AG09309 (cell line): ENCODE measurements around the gene PIGL.

Experiments
- DNase-seq: peaks from one replicate; pipeline ENCODE4 v3.0.0-alpha.2; 2010; ENCODE audit warnings: low read depth
- H3K4me3 ChIP-seq: 2 replicates; pipeline ENCODE4 v1.5.1; 2011; ENCODE audit warnings: mild to moderate bottlenecking, low read depth, low read length, moderate library complexity; ENCODE audit not compliant: control insufficient read depth
- TF ChIP-seq, protein P1 (sequence below): IDR thresholded peaks from 2 replicates; pipeline ENCODE4 v1.5.1; 2011; ENCODE audit warnings: mild to moderate bottlenecking, low read depth, low read length, inconsistent platforms; ENCODE audit not compliant: insufficient read depth, control insufficient read depth; ENCODE audit errors: missing control alignments

The PIGL gene

GRCh38 chr17:16258901-16259300, 41.9 kb downstream of the PIGL start:
- no peak overlapping the region for H3K4me3 ChIP-seq
- DNase-seq, result no peak
- TF ChIP-seq, protein P1, sequence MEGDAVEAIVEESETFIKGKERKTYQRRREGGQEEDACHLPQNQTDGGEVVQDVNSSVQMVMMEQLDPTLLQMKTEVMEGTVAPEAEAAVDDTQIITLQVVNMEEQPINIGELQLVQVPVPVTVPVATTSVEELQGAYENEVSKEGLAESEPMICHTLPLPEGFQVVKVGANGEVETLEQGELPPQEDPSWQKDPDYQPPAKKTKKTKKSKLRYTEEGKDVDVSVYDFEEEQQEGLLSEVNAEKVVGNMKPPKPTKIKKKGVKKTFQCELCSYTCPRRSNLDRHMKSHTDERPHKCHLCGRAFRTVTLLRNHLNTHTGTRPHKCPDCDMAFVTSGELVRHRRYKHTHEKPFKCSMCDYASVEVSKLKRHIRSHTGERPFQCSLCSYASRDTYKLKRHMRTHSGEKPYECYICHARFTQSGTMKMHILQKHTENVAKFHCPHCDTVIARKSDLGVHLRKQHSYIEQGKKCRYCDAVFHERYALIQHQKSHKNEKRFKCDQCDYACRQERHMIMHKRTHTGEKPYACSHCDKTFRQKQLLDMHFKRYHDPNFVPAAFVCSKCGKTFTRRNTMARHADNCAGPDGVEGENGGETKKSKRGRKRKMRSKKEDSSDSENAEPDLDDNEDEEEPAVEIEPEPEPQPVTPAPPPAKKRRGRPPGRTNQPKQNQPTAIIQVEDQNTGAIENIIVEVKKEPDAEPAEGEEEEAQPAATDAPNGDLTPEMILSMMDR, result no peak

DNA sequence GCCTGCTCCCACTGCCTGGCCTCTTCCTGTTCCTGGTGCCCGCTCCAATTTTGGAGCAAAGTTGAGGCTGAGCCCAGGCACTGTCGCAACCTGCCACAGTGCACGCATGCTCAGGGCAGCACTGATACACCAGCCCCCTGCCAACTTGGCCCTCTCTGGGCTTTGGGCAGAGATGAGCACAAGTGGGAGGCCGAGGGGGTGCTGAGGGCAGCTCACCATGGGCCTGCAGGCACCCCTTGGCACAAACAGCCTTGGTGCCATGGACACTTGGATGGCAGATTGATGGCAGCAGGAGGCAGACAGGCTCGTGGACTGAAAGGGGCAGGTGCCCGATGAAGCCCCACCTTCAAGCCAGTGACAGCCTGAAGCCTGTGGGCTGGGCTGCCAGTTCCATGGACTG, 42.9 kb downstream of the PIGL start:
- TF ChIP-seq, protein P1, result no peak
- no peak for DNase-seq
- H3K4me3 ChIP-seq, result no peak overlapping the region

DNA sequence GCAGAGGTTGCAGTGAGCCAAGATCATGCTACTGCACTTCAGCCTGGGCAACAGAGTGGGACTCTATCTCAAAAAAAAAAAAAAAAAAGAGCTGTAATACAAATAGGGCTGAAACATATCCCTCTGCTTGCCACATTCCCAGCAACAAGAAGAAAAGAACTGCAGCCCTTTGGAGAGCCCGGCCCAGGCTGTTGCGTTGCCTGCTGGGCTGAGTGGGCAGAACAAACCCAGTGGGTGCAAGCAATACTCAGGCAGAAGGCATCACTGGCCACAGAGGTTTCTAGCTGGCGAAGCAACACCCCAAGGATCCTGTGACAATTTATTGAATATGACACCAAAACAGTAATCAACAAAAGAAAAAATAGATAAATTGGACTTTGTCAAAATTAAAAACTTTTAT, 44.0 kb downstream of the PIGL start:
- TF ChIP-seq, protein P1, result no peak
- DNase-seq, result no peak
- H3K4me3 ChIP-seq, result no peak overlapping the region

- no peak overlapping the region for H3K4me3 ChIP-seq
- TF ChIP-seq, protein P1, result no peak
- no peak for DNase-seq
Observed at GRCh38 chr17:16262201-16262600, 45.2 kb downstream of the PIGL start.

- TF ChIP-seq, protein P1, result no peak
- DNase-seq, result no peak
- H3K4me3 ChIP-seq, result no peak overlapping the region
Observed at GRCh38 chr17:16267174-16267573, 50.2 kb downstream of the PIGL start.

- TF ChIP-seq, protein P1, result no peak
- peak; percentile 24 for DNase-seq
- H3K4me3 ChIP-seq, result no peak overlapping the region
Observed at GRCh38 chr17:16269658-16270057, 52.6 kb downstream of the PIGL start.

DNA sequence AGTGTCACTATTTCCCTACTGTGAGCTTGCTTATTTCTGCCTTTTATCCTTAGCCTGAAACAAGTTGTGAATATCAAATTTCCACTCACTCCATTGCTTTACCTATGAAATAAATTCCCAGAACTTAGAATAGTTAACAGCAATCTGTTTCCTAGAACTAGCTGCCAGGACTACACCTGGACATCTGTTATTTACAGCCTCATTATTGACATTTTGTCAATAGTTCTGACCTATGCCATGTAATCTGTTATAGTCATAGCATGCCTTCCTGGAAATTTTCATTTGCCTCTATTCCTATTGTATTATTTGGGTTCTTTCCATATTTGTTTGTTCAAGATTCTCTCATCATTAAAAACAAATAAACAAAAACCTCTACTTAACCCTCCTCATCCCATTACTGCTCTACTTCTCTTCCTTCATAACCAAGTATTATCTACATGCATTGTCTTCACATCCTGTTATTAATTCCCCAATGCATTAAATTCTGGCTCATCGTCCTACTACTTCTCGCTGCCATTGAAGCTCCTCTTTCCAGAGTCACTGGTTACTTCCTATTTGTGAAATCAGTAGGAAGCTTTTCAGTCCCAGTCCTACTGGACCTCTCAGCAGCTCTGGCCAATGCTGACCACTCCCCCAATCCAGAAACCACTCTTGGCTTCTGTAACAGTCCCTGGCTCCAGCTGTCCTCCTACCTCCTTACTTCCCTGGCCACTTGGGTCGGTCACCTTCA, 55.3 kb downstream of the PIGL start:
- TF ChIP-seq, protein P1, result no peak
- DNase-seq, result no peak

More for the DNA sequence above, 55.3 kb downstream of the PIGL start:
- H3K4me3 ChIP-seq, result no peak overlapping the region
